ENCODE measurements around the gene CBFB.

DNA sequence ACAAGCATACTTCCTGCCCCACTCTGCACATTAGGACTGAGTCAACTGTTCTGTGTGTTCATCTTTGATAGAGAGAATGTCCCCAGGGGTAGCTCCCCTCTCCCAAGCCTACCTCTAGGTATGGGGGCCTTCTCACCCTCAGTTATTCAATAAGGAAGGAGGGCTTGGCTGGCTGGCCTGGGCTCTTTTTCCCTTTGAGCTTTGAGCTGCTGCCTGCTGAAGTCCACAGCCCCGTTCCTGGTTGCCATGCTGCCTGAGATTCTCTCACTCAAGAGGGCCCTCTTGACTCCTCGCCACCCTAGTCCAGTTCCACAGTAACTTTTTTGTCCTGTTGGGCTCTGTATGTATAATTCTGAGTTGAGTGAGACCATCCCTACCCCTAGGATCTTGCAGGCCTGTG lies 116.8 kb downstream of the CBFB start:
- TF ChIP-seq, protein P1, sequence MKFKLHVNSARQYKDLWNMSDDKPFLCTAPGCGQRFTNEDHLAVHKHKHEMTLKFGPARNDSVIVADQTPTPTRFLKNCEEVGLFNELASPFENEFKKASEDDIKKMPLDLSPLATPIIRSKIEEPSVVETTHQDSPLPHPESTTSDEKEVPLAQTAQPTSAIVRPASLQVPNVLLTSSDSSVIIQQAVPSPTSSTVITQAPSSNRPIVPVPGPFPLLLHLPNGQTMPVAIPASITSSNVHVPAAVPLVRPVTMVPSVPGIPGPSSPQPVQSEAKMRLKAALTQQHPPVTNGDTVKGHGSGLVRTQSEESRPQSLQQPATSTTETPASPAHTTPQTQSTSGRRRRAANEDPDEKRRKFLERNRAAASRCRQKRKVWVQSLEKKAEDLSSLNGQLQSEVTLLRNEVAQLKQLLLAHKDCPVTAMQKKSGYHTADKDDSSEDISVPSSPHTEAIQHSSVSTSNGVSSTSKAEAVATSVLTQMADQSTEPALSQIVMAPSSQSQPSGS (CRISPR knock-in tag; IDR thresholded peaks at IDR 0.05): no peak
- TF ChIP-seq CHD2 (IDR thresholded peaks at IDR 0.05; ENCODE audit: low read depth, low read length) (no peak), MYNN (CRISPR knock-in tag; IDR thresholded peaks at IDR 0.05; ENCODE audit: low read depth) (no peak)
